Stimulated activated CD8-positive, alpha-beta memory T cell treated with anti-CD3 and anti-CD28 coated beads, Interleukin-15, amount 100 ng/mL, for 4 hours (primary cell): Measurements from ENCODE around the gene FREM1.
A peak's percentile ranks its signal among the peaks of the same experiment; 100 is the strongest.

Source experiments
- DNase-seq, 2 donors: peaks; one replicate each; pipeline ENCODE4 v3.0.0-alpha.2; 2020; ENCODE audit warnings: low read depth in 2 of 2

The FREM1 gene

GRCh38 chr9:14705079-14705478 is 205.1 kb downstream of the FREM1 start:
- no peak for DNase-seq

- DNase-seq = no peak
Measured at GRCh38 chr9:14704281-14704680, 205.9 kb downstream of the FREM1 start.

GRCh38 chr9:14702200-14702720 is 208.0 kb downstream of the FREM1 start:
- DNase-seq = no peak

- DNase-seq = peak; percentile 32 to 42
Measured at GRCh38 chr9:14693251-14693861, 216.9 kb downstream of the FREM1 start, which contains the start of gene ZDHHC21. Gene ZDHHC21, minus strand, starts transcription at chr9:14693432. Its CDS starts 19,092 bp downstream, at chr9:14674340.

- peak in 1 of 2 donors; percentile 21 for DNase-seq
Measured at GRCh38 chr9:14692470-14693250, 217.6 kb downstream of the FREM1 start.

- DNase-seq = no peak
Measured at GRCh38 chr9:14690948-14691730, 219.1 kb downstream of the FREM1 start.

GRCh38 chr9:14687042-14687719 is 223.0 kb downstream of the FREM1 start:
- DNase-seq = no peak

GRCh38 chr9:14686168-14686567 is 224.1 kb downstream of the FREM1 start:
- DNase-seq = no peak
